SU-DHL-6 (cell line): ENCODE data around the gene CYP26A1.

Experiments used
- EZH2phosphoT487 ChIP-seq: fragments of 200-600 bp; sonication (generic), shearing (Covaris generic); conservative IDR thresholded peaks from 2 replicates; pipeline ENCODE4 v1.6.1; 2018; ENCODE audit warnings: mild to moderate bottlenecking, antibody characterized with exemption, low read length, moderate library complexity, mixed read lengths
- TF ChIP-seq, protein P1 (sequence below): fragments of 200-600 bp; sonication (generic); IDR thresholded peaks from one replicate; pipeline ENCODE4 v1.5.1; 2017; ENCODE audit warnings: antibody characterized with exemption, mild to moderate bottlenecking, low read length, moderate library complexity; ENCODE audit not compliant: insufficient read depth, poor library complexity, severe bottlenecking

DNA sequence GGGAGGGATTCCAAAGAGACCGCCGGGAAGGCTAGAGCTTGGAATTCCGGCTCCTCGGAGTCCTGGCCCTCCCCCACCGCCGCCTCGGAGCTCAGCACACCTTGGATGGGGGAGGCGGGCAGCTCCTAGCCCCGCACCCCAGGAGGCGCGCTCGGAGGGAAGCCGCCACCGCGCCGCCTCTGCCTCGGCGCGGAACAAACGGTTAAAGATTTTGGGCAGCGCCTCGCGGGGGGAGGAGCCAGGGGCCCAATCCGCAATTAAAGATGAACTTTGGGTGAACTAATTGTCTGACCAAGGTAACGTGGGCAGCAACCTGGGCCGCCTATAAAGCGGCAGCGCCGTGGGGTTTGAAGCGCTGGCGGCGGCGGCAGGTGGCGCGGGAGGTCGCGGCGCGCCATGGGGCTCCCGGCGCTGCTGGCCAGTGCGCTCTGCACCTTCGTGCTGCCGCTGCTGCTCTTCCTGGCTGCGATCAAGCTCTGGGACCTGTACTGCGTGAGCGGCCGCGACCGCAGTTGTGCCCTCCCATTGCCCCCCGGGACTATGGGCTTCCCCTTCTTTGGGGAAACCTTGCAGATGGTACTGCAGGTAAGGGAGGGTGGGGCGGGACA, at the start of gene CYP26A1:
- TF ChIP-seq, protein P1, sequence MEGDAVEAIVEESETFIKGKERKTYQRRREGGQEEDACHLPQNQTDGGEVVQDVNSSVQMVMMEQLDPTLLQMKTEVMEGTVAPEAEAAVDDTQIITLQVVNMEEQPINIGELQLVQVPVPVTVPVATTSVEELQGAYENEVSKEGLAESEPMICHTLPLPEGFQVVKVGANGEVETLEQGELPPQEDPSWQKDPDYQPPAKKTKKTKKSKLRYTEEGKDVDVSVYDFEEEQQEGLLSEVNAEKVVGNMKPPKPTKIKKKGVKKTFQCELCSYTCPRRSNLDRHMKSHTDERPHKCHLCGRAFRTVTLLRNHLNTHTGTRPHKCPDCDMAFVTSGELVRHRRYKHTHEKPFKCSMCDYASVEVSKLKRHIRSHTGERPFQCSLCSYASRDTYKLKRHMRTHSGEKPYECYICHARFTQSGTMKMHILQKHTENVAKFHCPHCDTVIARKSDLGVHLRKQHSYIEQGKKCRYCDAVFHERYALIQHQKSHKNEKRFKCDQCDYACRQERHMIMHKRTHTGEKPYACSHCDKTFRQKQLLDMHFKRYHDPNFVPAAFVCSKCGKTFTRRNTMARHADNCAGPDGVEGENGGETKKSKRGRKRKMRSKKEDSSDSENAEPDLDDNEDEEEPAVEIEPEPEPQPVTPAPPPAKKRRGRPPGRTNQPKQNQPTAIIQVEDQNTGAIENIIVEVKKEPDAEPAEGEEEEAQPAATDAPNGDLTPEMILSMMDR, result no peak
- TF ChIP-seq EZH2phosphoT487, result no peak
